Umbilical cord (tissue), 2 donors: Measurements from ENCODE around the gene LRRC26. TPM values are rescaled to one million over a fixed set of nuclear protein-coding genes. Genes with fewer than 3 reads are reported as not detected.

ENCODE experiments used
- DNase-seq: peaks from one replicate; pipeline ENCODE4 v3.0.0-alpha.2; 2015; ENCODE audit warnings: low spot score
- total RNA-seq: library from RNA; depleted of rRNA; stranded (reverse); fragments of >200 nt; gene quantifications from one replicate; pipeline ENCODE4 v1.2.3, GENCODE V29; 2014; ENCODE audit warnings: low replicate concordance; ENCODE audit not compliant: insufficient read depth

LRRC26 gene
- total RNA-seq, 1 donor from 2014 or later: not detected

GRCh38 chr9:137152844-137153405 is 16.9 kb downstream of the LRRC26 start:
- DNase-seq: no peak

- DNase-seq: no peak
Observed at GRCh38 chr9:137150617-137151457, 19.0 kb downstream of the LRRC26 start.

GRCh38 chr9:137149942-137150616 is 19.8 kb downstream of the LRRC26 start:
- no peak for DNase-seq

- DNase-seq: no peak
Observed at GRCh38 chr9:137149363-137149762, 20.5 kb downstream of the LRRC26 start.

- no peak for DNase-seq
Observed at GRCh38 chr9:137148661-137149060, 21.2 kb downstream of the LRRC26 start.

- DNase-seq: no peak
Observed at GRCh38 chr9:137148242-137148641, 21.6 kb downstream of the LRRC26 start.

GRCh38 chr9:137147793-137148160 is 22.1 kb downstream of the LRRC26 start:
- DNase-seq: no peak

GRCh38 chr9:137147091-137147792 is 22.6 kb downstream of the LRRC26 start:
- no peak for DNase-seq

- DNase-seq: no peak
Observed at GRCh38 chr9:137146527-137146918, 23.3 kb downstream of the LRRC26 start.

GRCh38 chr9:137145731-137146526 is 23.9 kb downstream of the LRRC26 start:
- DNase-seq: no peak

GRCh38 chr9:137143459-137143858 is 26.4 kb downstream of the LRRC26 start:
- no peak for DNase-seq

GRCh38 chr9:137141976-137142936 is 27.6 kb downstream of the LRRC26 start:
- DNase-seq: no peak

- no peak for DNase-seq
Observed at GRCh38 chr9:137141050-137141810, 28.6 kb downstream of the LRRC26 start.

- DNase-seq: no peak
Observed at GRCh38 chr9:137140151-137141012, 29.5 kb downstream of the LRRC26 start.

- DNase-seq: no peak
Observed at GRCh38 chr9:137139468-137140150, 30.2 kb downstream of the LRRC26 start.

- no peak for DNase-seq
Observed at GRCh38 chr9:137138722-137139467, 31.0 kb downstream of the LRRC26 start, which contains the start of gene GRIN1. GRIN1 (plus strand) TSS chr9:137139154; CDS start chr9:137139487, 333 bp downstream.
